ENCODE results near the gene ALPI. TPM values are rescaled to one million over a fixed set of nuclear protein-coding genes. Genes with fewer than 3 reads are reported as not detected.
"Not testable (repeated sequence)": the region's sequence is repeated elsewhere in the genome, so short reads cannot be mapped to it uniquely, and the experiment has no call there.

Gene ALPI
- under 1 TPM in 1 of 4 donors, not detected in 3; 0.17 TPM for total RNA-seq

GRCh38 chr2:232455426-232456255 lies at the start of gene ALPI:
Gene ALPI (plus strand): TSS chr2:232456153. CDS start chr2:232456200, 47 bp downstream.
- DNase-seq (ENCODE audit: extremely low spot score), result no peak
- TF ChIP-seq POLR2AphosphoS5 (IDR thresholded peaks at IDR 0.05) (no peak), EP300 (IDR thresholded peaks at IDR 0.05) (no peak), POLR2A (IDR thresholded peaks at IDR 0.05; ENCODE audit: low read depth) (no peak)
- TF ChIP-seq, protein P1, sequence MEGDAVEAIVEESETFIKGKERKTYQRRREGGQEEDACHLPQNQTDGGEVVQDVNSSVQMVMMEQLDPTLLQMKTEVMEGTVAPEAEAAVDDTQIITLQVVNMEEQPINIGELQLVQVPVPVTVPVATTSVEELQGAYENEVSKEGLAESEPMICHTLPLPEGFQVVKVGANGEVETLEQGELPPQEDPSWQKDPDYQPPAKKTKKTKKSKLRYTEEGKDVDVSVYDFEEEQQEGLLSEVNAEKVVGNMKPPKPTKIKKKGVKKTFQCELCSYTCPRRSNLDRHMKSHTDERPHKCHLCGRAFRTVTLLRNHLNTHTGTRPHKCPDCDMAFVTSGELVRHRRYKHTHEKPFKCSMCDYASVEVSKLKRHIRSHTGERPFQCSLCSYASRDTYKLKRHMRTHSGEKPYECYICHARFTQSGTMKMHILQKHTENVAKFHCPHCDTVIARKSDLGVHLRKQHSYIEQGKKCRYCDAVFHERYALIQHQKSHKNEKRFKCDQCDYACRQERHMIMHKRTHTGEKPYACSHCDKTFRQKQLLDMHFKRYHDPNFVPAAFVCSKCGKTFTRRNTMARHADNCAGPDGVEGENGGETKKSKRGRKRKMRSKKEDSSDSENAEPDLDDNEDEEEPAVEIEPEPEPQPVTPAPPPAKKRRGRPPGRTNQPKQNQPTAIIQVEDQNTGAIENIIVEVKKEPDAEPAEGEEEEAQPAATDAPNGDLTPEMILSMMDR (IDR thresholded peaks at IDR 0.05), result no peak
- Histone ChIP-seq H3K4me1 (no peaks in the 10 kb centered on the region), H3K27me3 (peaks cover 0 to 49% (median 3%) of the 10 kb centered on the region in 4 donors), H3K4me3 (no peak within 1 kb of the TSS), H3K36me3 (no peaks in the 10 kb centered on the region), H3K9me3 (no peaks in the 10 kb centered on the region), H3K27ac (replicated peaks in 1 of 4) (no peak within 1 kb of the TSS)
- 85% methylated on average over 13 of the region's 14 CpGs for WGBS
- intact Hi-C loops (cut with DNase I), result no loop called here

DNA sequence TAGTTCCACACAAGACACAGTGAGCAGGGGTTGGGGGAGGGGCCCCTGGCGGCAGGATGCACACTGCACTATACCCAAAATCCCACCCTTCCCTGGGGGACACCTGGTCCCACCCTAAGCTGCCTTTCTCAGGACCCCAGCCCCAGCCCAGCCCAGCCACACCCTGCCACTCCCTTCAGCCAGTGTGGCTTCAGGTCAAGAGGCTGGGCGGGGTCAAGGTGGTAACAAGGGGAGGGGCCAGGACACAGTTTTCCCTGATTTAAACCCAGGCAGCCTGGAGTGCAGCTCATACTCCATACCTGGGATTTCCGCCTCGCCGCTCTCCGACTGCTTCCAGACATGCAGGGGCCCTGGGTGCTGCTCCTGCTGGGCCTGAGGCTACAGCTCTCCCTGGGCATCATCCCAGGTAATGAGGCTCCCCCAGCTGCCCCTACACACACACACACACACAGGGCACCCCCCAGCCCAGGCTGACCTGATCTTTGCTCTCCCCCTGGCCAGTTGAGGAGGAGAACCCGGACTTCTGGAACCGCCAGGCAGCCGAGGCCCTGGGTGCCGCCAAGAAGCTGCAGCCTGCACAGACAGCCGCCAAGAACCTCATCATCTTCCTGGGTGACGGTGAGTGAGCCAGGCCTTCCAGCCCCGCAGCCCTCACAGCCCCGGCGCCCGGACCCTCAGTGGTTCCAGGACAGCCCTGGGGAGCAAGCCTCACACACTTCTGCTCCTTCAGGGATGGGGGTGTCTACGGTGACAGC lies 49.2 kb upstream of the ALPI start, which contains the start of gene ALPG:
Gene ALPG (plus strand): TSS at position 289 of the 755 bp plus-strand sequence. CDS start 51 bp downstream, at position 340.
- H3K4me1 ChIP-seq, result no peaks in the 10 kb centered on the region
- no peak for DNase-seq (ENCODE audit: extremely low spot score)
- intact Hi-C loops (cut with DNase I), result no loop called here
- no peaks in the 10 kb centered on the region for H3K9me3 ChIP-seq
- no peak within 1 kb of the TSS for H3K4me3 ChIP-seq
- 94% methylated on average over 13 of the region's 17 CpGs for WGBS
- no peaks in the 10 kb centered on the region for H3K36me3 ChIP-seq
- H3K27me3 ChIP-seq, result peaks cover 0 to 38% (median 2%) of the 10 kb centered on the region in 4 donors
- TF ChIP-seq, protein P1 (IDR thresholded peaks at IDR 0.05), result no peak
- TF ChIP-seq POLR2AphosphoS5 (IDR thresholded peaks at IDR 0.05) (no peak), POLR2A (IDR thresholded peaks at IDR 0.05; ENCODE audit: low read depth) (no peak), EP300 (IDR thresholded peaks at IDR 0.05) (no peak)
- H3K27ac ChIP-seq (replicated peaks in 1 of 4), result no peak within 1 kb of the TSS

GRCh38 chr2:232407428-232408150 lies 48.4 kb upstream of the ALPI start:
- H3K27me3 ChIP-seq, result peaks cover 0 to 40% (median 2%) of the 10 kb centered on the region in 4 donors
- H3K9me3 ChIP-seq; intact Hi-C loops (cut with DNase I); H3K4me3 ChIP-seq; DNase-seq (ENCODE audit: extremely low spot score); H3K36me3 ChIP-seq; H3K27ac ChIP-seq (replicated peaks in 1 of 4); H3K4me1 ChIP-seq: not testable (repeated sequence)
- 91% methylated on average over 23 of the region's 30 CpGs for WGBS

GRCh38 chr2:232408269-232408668 lies 47.7 kb upstream of the ALPI start:
- H3K4me3 ChIP-seq; H3K4me1 ChIP-seq; intact Hi-C loops (cut with DNase I); DNase-seq (ENCODE audit: extremely low spot score); H3K9me3 ChIP-seq; H3K36me3 ChIP-seq; H3K27ac ChIP-seq (replicated peaks in 1 of 4): not testable (repeated sequence)
- peaks cover 0 to 38% (median 2%) of the 10 kb centered on the region in 4 donors for H3K27me3 ChIP-seq
- WGBS, result 90% methylated on average over 6 of the region's 10 CpGs

DNA sequence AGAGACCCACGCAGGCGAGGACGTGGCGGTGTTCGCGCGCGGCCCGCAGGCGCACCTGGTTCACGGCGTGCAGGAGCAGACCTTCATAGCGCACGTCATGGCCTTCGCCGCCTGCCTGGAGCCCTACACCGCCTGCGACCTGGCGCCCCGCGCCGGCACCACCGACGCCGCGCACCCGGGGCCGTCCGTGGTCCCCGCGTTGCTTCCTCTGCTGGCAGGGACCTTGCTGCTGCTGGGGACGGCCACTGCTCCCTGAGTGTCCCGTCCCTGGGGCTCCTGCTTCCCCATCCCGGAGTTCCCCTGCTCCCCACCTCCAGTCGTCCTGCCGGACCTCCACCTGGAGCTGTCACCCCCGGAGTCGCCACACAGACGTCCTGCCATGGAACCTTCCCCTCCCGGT lies 46.3 kb upstream of the ALPI start:
- peaks cover 0 to 41% (median 2%) of the 10 kb centered on the region in 4 donors for H3K27me3 ChIP-seq
- DNase-seq (ENCODE audit: extremely low spot score); H3K4me1 ChIP-seq; H3K36me3 ChIP-seq; H3K4me3 ChIP-seq; H3K27ac ChIP-seq (replicated peaks in 1 of 4); H3K9me3 ChIP-seq; intact Hi-C loops (cut with DNase I): not testable (repeated sequence)
- 49% methylated on average over 9 of the region's 40 CpGs for WGBS

All from esophagus muscularis mucosa (tissue), 4 donors.